Activated T-cell treated with anti-CD3 and anti-CD28 coated beads for 4 hours (primary cell): ENCODE data around the gene DDC.
A peak's percentile ranks its signal among the peaks of the same experiment; 100 is the strongest.

Experiments
- DNase-seq: peaks from one replicate; pipeline ENCODE4 v3.0.0-alpha.2; 2020

DDC gene, protein sequence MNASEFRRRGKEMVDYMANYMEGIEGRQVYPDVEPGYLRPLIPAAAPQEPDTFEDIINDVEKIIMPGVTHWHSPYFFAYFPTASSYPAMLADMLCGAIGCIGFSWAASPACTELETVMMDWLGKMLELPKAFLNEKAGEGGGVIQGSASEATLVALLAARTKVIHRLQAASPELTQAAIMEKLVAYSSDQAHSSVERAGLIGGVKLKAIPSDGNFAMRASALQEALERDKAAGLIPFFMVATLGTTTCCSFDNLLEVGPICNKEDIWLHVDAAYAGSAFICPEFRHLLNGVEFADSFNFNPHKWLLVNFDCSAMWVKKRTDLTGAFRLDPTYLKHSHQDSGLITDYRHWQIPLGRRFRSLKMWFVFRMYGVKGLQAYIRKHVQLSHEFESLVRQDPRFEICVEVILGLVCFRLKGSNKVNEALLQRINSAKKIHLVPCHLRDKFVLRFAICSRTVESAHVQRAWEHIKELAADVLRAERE

GRCh38 chr7:50564640-50565558 is at the start of gene DDC:
Gene DDC, minus strand, starts transcription at chr7:50565405. Its CDS starts 21,320 bp downstream, at chr7:50544085.
- no peak for DNase-seq

GRCh38 chr7:50613473-50613872 is 48.3 kb upstream of the DDC start:
- DNase-seq, result no peak

DNA sequence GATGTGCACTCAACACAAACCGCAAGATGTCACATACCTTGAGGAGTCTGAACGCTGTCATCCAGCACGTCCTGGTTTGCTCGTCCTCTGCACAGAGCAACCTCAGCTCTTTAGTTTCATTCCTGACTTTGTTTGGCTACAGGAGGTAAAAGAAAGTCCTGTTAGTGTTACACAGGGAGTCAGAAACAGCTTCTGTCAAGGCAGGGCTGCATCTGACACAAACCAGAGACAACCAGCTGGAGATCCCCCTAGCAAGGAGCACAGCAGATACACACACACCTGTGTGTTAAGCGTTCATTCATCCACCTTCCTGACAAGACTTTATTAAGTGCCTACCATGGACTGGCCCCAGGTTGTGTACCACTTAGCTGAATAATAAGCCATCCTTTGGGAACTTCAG is 47.5 kb upstream of the DDC start:
- DNase-seq, result no peak

DNA sequence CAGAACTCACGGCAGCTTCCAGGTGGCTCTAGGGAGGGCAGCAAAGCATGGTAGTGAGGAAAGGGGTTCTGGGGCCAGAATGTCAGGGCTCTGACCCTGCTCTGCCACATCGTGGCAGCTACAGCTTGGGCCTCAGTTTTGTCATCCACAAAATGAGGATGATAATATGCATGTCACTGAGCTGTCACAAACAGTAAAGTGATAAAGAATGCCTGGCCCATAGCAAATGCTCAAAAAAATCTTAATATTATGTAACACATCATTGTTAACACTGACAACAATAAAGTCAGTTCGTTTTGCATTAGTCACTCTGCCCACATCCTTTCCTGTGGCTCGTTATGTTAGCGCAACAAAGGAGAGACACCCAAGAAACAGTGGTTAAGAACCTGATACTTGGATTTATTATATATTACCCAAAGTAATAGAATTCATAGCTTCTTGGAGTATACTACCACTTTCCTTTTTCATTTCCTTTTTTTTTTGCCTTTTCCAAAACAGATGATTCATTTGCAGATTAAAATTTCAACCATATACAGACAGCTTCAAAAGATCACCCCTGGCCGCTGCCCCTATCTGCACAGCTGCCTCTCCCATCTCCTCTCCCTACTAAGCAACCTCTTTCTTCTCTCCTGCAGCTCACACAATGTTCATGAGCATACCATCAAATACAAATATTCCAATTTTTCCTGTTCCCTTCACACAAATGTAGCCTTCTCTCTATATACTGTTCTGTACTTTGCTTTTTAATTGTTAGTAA is 45.5 kb upstream of the DDC start:
- peak; percentile 31 for DNase-seq

GRCh38 chr7:50608196-50608906 is 43.1 kb upstream of the DDC start:
- no peak for DNase-seq

DNA sequence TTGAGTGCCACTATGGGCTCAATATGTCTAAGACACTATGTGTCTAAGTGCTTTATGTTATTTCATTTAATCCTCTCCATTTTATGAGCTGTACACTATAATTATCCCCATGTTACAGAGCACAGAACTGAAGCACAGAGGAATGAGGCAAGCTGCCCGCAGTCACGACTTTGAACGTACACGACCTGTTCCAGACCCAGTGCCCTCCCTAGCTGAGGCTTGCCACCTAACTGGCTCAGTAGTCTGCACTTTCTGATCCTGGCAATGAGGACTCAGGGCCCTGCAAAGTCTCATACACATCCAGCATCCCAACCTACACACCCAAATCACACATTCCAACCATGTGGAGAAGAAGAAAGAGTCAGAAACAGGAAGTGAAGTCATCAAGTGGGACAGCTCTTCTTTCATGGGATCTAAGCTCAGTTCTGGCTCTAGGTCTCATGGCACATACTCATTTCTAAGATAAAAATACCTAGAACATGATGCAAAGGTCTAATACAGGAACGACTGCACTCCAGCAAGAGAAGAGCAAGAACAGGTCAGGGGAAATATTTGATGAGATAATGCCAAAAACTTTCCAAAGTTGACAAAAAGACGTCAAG is 42.4 kb upstream of the DDC start:
- no peak for DNase-seq

DNA sequence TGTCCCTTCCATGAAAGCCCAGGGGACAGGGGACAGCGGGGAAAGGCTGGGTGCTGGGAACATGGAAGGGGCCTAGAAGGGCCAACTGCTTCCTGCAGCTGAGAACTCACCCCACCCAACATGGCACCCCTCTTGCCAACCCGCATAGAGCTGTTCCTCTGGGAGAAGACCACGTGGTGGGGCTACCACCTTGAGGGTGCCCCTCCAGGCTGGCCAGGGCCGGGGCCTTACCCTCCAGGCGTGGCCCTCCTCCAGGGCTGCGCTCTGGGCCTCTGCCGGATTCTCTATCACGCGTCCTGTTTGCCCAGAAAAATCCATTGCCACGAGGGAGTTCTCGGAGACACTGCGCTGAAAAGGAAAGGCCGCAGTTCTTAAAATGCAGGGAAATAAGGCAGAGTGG is 39.9 kb upstream of the DDC start:
- DNase-seq, result no peak

- DNase-seq, result no peak
Measured at GRCh38 chr7:50603287-50603686, 38.1 kb upstream of the DDC start.

GRCh38 chr7:50599385-50599784 is 34.2 kb upstream of the DDC start:
- no peak for DNase-seq

- DNase-seq, result no peak
Measured at GRCh38 chr7:50598460-50599343, 33.5 kb upstream of the DDC start.

- DNase-seq, result no peak
Measured at GRCh38 chr7:50596484-50596883, 31.3 kb upstream of the DDC start.

- no peak for DNase-seq
Measured at GRCh38 chr7:50595491-50596102, 30.4 kb upstream of the DDC start.

GRCh38 chr7:50594734-50595485 is 29.7 kb upstream of the DDC start:
- no peak for DNase-seq

DNA sequence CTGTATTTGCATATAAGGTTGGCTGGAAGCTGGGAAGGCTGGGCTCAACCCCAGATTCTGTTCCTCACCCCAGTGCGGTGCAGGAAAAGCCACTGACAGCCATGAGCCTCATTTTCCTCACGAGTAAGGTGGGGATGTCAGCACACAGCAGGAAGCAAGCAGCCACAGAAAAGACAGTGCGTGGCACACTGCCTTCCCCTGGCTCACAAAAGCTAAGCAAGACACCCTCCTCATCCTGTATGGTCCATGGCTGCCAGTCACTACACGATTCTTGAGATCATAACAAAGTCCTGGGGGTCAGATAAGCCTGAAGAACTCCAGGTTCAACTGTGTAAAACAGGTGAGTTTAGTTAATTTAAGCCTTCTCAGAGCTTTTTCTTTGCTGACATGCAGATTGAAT is 28.9 kb upstream of the DDC start:
- no peak for DNase-seq

- no peak for DNase-seq
Measured at GRCh38 chr7:50592940-50593339, 27.7 kb upstream of the DDC start.

DNA sequence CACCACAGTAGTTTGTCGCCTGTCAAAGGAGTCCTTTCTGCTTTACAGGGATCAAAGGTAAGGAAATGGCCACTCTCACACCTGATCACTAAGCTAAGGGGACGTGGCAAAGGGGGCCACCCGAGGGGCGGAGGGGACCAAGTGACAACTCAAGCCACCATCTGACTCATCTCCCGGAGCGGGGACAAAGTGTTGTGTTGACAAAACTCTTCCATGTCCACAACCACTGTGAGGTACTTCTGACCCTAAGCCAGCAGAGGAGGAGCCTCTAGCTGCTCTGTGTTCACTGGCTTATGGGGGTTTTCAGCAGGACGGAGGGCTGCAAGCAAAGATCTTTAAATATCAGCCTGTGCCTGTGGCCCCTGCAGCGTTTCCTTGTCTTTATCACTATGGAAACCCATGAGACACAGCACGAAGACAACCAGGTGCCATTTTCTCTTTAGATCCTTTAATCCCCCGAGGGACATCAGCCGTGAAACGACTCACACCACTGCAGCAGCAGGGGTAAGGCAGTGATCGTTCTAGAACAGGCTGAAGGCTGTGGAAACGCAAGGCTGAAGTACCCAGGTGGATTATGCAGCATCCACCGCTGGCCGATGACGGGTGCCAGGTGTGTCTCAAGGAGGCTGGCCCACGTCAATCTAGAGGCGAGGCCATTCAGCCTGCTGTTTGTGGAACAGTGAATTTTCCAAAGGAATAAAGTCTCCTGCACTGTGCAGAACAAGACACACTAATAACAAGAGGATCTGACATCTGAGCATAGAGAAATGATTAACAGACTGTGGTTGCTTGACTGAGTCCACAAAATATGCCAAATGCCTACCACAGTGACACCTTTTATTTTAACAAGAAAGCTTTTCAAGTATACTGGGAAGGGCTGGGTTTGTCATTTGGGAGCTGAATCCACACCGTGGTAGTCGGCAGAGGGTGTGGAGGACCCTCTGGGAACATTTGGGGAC is 26.6 kb upstream of the DDC start:
- no peak for DNase-seq

DNA sequence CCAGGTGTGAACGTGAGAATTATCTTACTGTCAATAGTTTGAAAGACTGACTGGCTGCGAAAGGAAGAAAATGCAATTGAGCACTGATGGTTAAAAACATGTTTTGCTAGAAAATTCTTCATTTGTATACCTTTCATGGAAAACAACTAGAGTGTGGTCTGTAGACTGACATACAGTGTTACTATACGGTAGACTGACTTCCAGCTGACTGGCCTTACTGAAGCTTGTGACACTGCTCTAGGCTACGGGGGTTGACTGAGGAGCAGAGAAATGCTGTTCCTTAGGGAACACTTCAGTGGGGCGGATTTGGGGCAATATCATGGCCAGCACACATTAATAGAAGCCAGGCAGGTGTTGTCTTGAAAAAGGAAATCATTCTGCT is 25.9 kb upstream of the DDC start:
- DNase-seq, result no peak

DNA sequence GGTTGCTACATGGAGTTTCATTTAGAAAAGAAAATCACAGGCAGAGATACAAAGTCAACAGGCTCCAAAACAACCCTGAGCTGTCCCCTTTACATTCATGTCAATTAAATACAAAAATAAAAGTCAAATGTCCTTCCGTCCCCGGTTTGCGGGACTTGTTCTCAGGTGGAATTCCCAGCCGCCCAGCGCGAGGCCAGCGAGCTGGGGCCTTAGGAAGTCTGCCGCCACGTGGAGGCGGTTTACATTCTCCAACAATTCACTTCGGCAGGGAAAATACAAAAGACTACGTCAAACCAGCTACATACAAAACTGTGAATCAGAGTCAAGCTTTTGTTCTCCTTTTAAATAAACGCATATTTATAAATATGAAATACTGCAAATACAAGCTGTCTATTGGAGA is 25.3 kb upstream of the DDC start:
- no peak for DNase-seq

- DNase-seq, result no peak
Measured at GRCh38 chr7:50589364-50589763, 24.2 kb upstream of the DDC start.
